Loucy (cell line): Measurements from ENCODE around the gene KRT39.

Experiments used
- H2AFZ ChIP-seq: fragments of 200-600 bp; sonication (generic); 2 replicates; pipeline ENCODE4 v1.6.0; 2016; ENCODE audit warnings: antibody characterized with exemption, mild to moderate bottlenecking, low read length, moderate library complexity
- H3F3A ChIP-seq: fragments of 200-600 bp; 2 replicates; pipeline ENCODE4 v1.6.0; 2016; ENCODE audit warnings: antibody characterized with exemption, low read depth, mild to moderate bottlenecking
- H3K27me3 ChIP-seq: fragments of 200-600 bp; sonication (generic); 2 replicates; pipeline ENCODE4 v1.6.1; 2014; ENCODE audit warnings: low read length, mild to moderate bottlenecking; ENCODE audit not compliant: insufficient read depth, poor library complexity, severe bottlenecking
- H3K36me3 ChIP-seq: fragments of 200-600 bp; sonication (generic); 2 replicates; pipeline ENCODE4 v1.6.1; 2016; ENCODE audit warnings: low read length; ENCODE audit not compliant: insufficient read depth
- H3K4me1 ChIP-seq: fragments of 200-600 bp; sonication (generic); 2 replicates; pipeline ENCODE4 v1.5.1; 2014; ENCODE audit warnings: low read length, mild to moderate bottlenecking; ENCODE audit not compliant: insufficient read depth, poor library complexity, severe bottlenecking
- H3K4me2 ChIP-seq: fragments of 200-600 bp; sonication (generic); 2 replicates; pipeline ENCODE4 v1.6.0; 2014; ENCODE audit warnings: antibody characterized with exemption, low read length, low read depth, mild to moderate bottlenecking; ENCODE audit not compliant: poor library complexity, severe bottlenecking
- H3K4me3 ChIP-seq: fragments of 200-600 bp; sonication (generic); 2 replicates; pipeline ENCODE4 v1.5.1; 2014; ENCODE audit warnings: low read length, mild to moderate bottlenecking, mixed read lengths; ENCODE audit not compliant: poor library complexity, severe bottlenecking
- H3K79me2 ChIP-seq: fragments of 200-600 bp; sonication (generic); 2 replicates; pipeline ENCODE4 v1.6.1; 2014; ENCODE audit warnings: low read length; ENCODE audit not compliant: insufficient read depth
- H3K9ac ChIP-seq: fragments of 200-600 bp; sonication (generic); 2 replicates; pipeline ENCODE4 v1.6.0; 2014; ENCODE audit warnings: mild to moderate bottlenecking, low read depth, low read length, moderate library complexity; ENCODE audit not compliant: poor library complexity, severe bottlenecking
- H3K9me2 ChIP-seq: fragments of 200-600 bp; sonication (generic); replicated peaks from 2 replicates; pipeline ENCODE4 v1.6.1; 2016; ENCODE audit warnings: low read depth, low read length, mixed read lengths
- H3K9me3 ChIP-seq: fragments of 200-600 bp; sonication (generic); 2 replicates; pipeline ENCODE4 v1.6.1; 2014; ENCODE audit warnings: mild to moderate bottlenecking, antibody characterized with exemption, low read length, low read depth; ENCODE audit not compliant: insufficient read depth
- H4K20me1 ChIP-seq: fragments of 200-600 bp; sonication (generic); 2 replicates; pipeline ENCODE4 v1.6.0; 2014; ENCODE audit warnings: antibody characterized with exemption, low read length, mild to moderate bottlenecking; ENCODE audit not compliant: insufficient read depth, poor library complexity, severe bottlenecking
- CTCF ChIP-seq: fragments of 200-600 bp; sonication (generic); conservative IDR thresholded peaks from 2 replicates; pipeline ENCODE4 v1.5.1; 2014; ENCODE audit warnings: mild to moderate bottlenecking, antibody characterized with exemption, low read length
- EZH2phosphoT487 ChIP-seq: fragments of 200-600 bp; IDR thresholded peaks from 2 replicates; pipeline ENCODE4 v1.6.1; 2018; ENCODE audit warnings: antibody characterized with exemption, mild to moderate bottlenecking, moderate library complexity, borderline replicate concordance

The KRT39 gene

GRCh38 chr17:40981115-40981514 lies 14.4 kb upstream of the KRT39 start:
- Histone ChIP-seq H3K9ac (no peak overlapping the region), H3K9me3 (no peaks in the 10 kb centered on the region), H2AFZ (no peak overlapping the region), H4K20me1 (no peaks in the 10 kb centered on the region), H3F3A (no peaks in the 10 kb centered on the region), H3K4me1 (no peaks in the 10 kb centered on the region), H3K9me2 (no peaks in the 10 kb centered on the region), H3K27me3 (peaks cover 19% of the 10 kb centered on the region), H3K4me2 (no peak overlapping the region), H3K4me3 (no peak overlapping the region), H3K36me3 (no peaks in the 10 kb centered on the region), H3K79me2 (no peaks in the 10 kb centered on the region)
- TF ChIP-seq EZH2phosphoT487 (no peak), CTCF (no peak)

GRCh38 chr17:40980596-40980995 lies 13.8 kb upstream of the KRT39 start:
- no peak overlapping the region for H2AFZ ChIP-seq
- no peak overlapping the region for H3K4me3 ChIP-seq

GRCh38 chr17:40980117-40980516 lies 13.4 kb upstream of the KRT39 start:
- peaks cover 19% of the 10 kb centered on the region for H3K27me3 ChIP-seq
- no peaks in the 10 kb centered on the region for H3K36me3 ChIP-seq
- H3K9me2 ChIP-seq = no peaks in the 10 kb centered on the region
- no peak overlapping the region for H3K9ac ChIP-seq
- no peak overlapping the region for H3K4me2 ChIP-seq
- H3K79me2 ChIP-seq = no peaks in the 10 kb centered on the region
- H3K9me3 ChIP-seq = no peaks in the 10 kb centered on the region
- no peak overlapping the region for H2AFZ ChIP-seq
- H3F3A ChIP-seq = no peaks in the 10 kb centered on the region
- no peaks in the 10 kb centered on the region for H3K4me1 ChIP-seq
- H4K20me1 ChIP-seq = no peaks in the 10 kb centered on the region
- H3K4me3 ChIP-seq = no peak overlapping the region
- TF ChIP-seq CTCF = no peak
- no peak for TF ChIP-seq EZH2phosphoT487

More at GRCh38 chr17:40980596-40980995, 13.8 kb upstream of the KRT39 start:
- no peak overlapping the region for H3K4me2 ChIP-seq
- peaks cover 19% of the 10 kb centered on the region for H3K27me3 ChIP-seq
- H3K9me2 ChIP-seq = no peaks in the 10 kb centered on the region
- H3K9me3 ChIP-seq = no peaks in the 10 kb centered on the region
- H3K4me1 ChIP-seq = no peaks in the 10 kb centered on the region
- no peaks in the 10 kb centered on the region for H4K20me1 ChIP-seq
- no peak overlapping the region for H3K9ac ChIP-seq
- TF ChIP-seq CTCF (no peak), EZH2phosphoT487 (no peak)
- no peaks in the 10 kb centered on the region for H3K79me2 ChIP-seq
- H3F3A ChIP-seq = no peaks in the 10 kb centered on the region
- no peaks in the 10 kb centered on the region for H3K36me3 ChIP-seq
